GM12865 (cell line): ENCODE measurements around the gene KCTD21.
"Not testable (repeated sequence)": the region's sequence is repeated elsewhere in the genome, so short reads cannot be mapped to it uniquely, and the experiment has no call there.

Experiments used
- DNase-seq: peaks from one replicate; pipeline ENCODE4 v3.0.0; 2010; ENCODE audit warnings: low read depth
- H3K4me3 ChIP-seq: 2 replicates; pipeline ENCODE4 v1.5.1; 2011; ENCODE audit warnings: mild to moderate bottlenecking, low read depth, low read length, control low read depth
- TF ChIP-seq, protein P1 (sequence below): IDR thresholded peaks from 2 replicates; pipeline ENCODE4 v1.5.1; 2011; ENCODE audit warnings: low read length, control low read depth, low read depth, inconsistent platforms; ENCODE audit not compliant: insufficient read depth; ENCODE audit errors: missing control alignments

KCTD21 gene

DNA sequence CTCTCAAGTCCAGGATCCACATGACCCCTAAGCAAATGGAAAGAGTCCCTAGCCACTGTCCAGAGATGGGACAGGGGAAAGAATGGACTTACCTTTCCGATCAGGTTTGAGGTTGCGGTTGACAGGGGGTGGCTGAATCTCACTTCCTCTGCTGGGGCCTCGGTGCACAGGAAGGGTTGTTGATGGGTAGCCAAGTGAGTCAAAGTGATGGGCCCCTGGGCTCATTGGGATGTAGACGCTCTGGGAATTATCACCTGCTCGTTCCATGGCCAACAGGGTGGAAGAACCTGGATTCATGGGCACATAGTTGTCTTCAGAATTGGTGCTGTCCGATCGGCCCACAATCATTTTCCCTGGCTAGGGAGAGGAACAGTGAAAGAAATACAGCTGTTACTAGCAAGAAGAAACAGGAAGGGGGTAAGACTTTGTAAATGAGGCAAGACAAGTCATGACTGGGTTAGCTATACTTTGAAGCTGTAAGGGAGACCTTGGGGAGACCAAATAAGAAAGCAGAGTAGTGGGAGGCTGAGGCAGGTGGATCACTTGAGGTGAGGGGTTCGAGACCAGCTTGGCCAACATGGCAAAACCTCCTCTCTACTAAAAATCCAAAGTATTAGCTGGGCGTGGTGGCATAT, 35.0 kb upstream of the KCTD21 start:
- peak; percentile 83 for DNase-seq
- TF ChIP-seq, protein P1, sequence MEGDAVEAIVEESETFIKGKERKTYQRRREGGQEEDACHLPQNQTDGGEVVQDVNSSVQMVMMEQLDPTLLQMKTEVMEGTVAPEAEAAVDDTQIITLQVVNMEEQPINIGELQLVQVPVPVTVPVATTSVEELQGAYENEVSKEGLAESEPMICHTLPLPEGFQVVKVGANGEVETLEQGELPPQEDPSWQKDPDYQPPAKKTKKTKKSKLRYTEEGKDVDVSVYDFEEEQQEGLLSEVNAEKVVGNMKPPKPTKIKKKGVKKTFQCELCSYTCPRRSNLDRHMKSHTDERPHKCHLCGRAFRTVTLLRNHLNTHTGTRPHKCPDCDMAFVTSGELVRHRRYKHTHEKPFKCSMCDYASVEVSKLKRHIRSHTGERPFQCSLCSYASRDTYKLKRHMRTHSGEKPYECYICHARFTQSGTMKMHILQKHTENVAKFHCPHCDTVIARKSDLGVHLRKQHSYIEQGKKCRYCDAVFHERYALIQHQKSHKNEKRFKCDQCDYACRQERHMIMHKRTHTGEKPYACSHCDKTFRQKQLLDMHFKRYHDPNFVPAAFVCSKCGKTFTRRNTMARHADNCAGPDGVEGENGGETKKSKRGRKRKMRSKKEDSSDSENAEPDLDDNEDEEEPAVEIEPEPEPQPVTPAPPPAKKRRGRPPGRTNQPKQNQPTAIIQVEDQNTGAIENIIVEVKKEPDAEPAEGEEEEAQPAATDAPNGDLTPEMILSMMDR = no peak
- no peak overlapping the region for H3K4me3 ChIP-seq

DNA sequence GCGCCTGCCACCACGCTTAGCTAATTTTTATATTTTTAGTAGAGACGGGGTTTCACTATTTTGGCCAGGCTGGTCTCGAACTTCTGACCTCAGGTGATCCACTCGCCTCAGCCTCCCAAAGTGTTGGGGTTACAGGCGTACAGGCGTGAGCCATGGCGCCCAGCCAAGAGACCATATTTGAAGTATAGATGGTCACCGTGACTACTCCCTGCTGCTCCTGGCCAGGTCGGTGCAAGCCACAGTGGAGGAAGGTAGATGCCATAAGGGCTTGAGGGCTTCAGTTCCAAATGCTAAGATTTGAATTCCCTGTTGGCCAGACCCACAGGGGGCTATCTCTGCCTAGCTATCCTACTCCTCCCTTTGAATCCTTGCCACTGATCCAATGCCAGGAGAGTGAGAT, 34.3 kb upstream of the KCTD21 start:
- H3K4me3 ChIP-seq, DNase-seq: not testable (repeated sequence)

DNA sequence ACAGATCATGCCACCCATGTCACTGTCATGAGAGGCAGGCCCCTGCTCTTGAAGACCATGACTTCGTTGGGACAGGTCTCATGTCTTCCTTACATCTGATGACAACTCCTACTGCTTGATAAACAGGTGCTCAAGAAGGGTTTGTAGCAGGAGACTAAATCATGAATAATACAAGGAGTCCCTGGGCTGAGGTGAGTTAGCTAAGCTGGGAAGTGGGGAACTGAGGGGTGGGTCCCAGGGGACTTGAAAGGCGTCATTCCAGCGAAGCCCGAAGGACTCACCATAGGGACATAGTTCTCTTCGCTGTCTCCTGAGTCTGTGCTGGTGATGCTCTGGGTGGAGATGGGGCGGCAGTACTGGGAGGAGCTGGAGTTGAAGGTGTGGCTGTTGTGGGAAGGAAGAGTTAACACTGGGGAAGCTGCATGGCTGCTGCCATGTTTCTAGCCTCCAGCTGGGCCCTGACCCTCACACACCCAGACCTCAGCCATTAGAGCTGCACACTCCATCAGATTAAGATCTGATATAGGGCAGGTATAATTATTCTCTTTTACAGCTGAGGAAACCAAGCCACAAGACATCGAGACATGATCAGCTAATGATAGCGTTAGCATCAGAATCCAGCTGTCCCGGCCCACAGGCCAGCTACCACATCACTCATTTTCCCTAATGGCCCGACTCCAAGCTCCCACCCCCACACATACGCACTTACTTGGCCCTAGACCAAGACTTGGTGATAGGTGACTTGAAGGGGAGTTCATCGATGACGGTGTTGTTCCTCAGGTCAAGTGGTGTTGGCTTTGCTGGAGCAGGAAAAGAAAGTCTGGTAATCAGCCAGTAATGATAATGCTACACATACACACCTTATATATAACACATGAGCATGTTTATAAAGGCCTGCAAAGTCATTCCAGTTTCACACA, 33.2 kb upstream of the KCTD21 start:
- H3K4me3 ChIP-seq = no peak overlapping the region
- no peak for DNase-seq
- TF ChIP-seq, protein P1 = no peak

DNA sequence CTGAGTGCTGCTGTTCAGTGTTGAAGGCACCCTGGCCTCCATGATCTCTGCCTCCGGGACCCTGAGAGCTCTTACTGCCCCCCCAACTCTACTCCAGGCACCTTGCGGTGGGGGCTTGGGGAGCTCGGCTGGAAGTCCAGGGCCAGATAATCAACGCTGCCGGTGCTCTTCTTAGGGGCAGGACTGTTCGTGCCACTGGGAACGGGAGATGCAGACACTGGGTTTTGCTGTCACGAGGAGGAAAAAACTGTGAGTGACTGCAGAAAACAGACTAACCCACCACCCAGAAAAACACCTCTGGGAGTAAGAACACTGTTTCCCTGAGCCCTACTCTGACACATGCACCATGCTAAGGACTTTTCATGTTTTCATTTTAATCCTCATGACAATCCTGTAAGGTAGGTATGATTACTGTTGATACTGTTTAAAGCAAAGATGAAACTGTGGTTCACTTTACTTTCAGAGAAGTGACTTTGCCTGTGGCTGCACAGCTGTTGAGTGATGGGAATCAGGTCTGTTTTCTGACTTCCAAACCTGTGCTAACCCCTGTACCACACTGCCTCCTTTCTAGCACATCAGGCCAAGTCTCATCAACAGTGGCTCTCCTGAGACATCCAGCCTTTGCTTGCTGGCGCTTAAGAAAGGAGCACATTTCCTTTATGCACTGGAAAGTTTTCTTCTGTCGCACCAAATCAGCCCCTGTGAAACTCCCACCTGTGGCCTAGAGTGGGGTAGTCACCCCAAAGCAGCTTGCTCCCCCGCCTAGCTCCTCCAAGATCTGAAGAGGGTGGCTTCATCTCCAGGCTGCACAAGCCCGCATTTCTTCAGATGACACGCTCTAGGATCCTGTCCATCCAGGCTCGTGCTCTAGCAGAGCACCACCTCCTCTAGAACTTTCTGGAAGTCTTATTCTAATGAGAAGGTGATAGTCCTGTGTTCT, 32.1 kb upstream of the KCTD21 start:
- no peak overlapping the region for H3K4me3 ChIP-seq
- peak; percentile 28 for DNase-seq
- TF ChIP-seq, protein P1 = no peak

DNA sequence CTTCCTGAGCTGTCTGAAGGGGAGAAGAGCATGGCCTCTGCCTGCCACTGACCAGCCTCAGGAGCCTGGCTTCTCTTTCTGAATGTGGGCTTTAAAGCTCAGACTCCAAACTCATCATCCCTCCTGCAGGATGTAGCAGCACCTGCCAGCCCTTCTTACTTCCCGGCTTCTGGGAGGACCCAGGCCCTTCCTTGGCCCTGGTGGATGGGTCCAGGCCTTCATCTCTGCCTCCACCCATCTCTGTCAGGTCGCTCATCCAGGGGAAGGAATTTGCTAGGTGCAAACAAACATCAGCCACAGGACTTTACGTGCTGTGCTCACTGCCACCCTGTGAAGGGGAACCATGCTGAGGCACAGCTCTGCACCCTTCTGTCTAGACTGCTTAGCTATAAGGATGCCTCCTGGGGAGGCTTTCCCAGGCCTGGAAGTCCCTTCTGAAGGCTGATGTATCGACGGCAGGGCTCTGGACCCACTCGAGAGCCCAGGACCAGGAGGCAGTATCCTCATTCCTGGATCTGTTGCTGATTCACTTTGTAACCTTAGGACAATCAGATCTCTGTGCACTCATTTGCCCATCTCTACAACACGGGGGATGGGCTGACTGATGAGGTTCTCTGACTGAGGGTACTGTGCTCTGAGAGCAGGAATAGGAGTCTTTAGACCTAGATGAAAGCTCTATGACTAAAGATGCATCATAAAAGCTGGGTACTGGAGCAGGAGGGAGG, 31.2 kb upstream of the KCTD21 start:
- TF ChIP-seq, protein P1 = no peak

DNA sequence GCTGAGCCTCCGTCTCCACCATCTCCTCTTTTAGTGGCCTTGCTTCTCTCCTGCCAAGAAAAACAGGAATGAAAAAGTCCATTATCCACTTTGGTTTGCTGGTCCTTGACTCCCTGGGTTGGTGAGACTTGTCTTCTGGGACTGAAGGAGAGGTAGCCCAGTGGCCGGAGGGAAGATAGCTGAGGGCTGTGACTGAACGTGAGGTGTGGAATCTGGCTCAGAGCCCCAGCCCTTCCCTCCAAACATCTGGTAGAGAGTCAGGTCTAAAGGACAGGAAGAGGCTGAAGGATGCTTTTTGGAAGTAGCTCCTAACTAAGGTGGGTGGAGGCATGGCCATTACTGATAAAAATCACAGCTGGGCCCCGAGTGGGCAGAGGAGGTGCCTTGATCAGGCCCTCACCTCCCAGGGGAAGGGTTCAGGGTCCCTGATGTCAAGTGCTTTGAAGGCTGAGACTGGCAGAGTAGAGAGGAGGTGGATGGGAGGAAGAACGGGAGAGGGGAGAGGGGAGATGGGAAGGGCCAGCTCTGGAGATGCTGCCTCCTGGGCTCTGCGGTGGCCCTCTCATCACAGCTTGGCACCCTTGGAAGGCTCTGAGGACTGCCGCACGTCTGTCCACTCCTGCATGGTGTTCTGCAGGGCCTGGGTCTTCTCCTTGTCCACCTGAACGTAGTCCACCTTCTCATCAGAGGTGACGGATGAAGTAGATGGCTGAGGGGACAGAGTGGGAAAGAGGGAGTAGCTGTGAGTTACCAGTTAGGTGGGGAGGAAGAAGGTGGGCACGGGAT, 30.5 kb upstream of the KCTD21 start:
- H3K4me3 ChIP-seq = no peak overlapping the region
- no peak for DNase-seq
- TF ChIP-seq, protein P1 = no peak

More for the DNA sequence above, 31.2 kb upstream of the KCTD21 start:
- no peak overlapping the region for H3K4me3 ChIP-seq
- DNase-seq = no peak
